GM10266 (cell line): Measurements from ENCODE around the gene TTLL1.

Experiments
- DNase-seq: peaks from one replicate; pipeline ENCODE4 v3.0.0; 2012; ENCODE audit errors: extremely low spot score
- TF ChIP-seq, protein P1 (sequence below): IDR thresholded peaks from 2 replicates; pipeline ENCODE4 v1.5.1; 2012; ENCODE audit warnings: mild to moderate bottlenecking, low read depth; ENCODE audit not compliant: control insufficient read depth, insufficient read depth; ENCODE audit errors: missing control alignments

The TTLL1 gene

DNA sequence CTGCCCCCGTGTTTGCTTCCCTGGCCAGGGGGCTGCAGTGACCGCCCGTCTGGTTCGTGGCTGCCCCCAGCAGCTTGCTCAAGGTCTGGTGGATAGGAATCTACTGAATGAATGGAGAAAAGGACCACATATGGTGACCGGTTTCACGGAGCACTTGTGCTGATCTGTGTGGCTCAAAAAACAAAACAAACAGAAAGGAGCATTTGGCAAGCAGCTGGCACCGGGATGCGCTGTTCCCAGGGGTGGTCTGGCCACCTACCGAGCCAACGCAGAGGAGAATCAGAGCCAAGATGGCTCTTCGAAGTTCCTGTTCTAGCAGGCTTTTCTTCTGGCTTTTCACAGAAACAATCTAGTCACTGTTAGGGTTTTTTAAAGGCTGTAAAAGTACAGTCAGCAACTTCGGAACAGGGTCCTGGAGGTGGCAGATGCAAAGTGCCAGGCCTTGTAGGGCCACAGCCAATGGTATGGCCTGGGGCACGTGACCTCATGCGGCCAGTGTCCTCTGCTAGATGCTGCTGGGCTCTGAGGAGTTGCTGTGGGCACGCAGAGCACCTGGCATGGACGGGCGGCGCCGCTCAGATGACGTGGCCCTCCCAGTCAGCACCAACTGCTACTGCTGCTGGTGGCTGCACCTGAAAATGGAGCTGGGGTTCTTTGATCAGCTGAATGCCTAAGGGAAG lies 47.0 kb downstream of the TTLL1 start:
- no peak for DNase-seq
- TF ChIP-seq, protein P1, sequence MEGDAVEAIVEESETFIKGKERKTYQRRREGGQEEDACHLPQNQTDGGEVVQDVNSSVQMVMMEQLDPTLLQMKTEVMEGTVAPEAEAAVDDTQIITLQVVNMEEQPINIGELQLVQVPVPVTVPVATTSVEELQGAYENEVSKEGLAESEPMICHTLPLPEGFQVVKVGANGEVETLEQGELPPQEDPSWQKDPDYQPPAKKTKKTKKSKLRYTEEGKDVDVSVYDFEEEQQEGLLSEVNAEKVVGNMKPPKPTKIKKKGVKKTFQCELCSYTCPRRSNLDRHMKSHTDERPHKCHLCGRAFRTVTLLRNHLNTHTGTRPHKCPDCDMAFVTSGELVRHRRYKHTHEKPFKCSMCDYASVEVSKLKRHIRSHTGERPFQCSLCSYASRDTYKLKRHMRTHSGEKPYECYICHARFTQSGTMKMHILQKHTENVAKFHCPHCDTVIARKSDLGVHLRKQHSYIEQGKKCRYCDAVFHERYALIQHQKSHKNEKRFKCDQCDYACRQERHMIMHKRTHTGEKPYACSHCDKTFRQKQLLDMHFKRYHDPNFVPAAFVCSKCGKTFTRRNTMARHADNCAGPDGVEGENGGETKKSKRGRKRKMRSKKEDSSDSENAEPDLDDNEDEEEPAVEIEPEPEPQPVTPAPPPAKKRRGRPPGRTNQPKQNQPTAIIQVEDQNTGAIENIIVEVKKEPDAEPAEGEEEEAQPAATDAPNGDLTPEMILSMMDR = no peak

DNA sequence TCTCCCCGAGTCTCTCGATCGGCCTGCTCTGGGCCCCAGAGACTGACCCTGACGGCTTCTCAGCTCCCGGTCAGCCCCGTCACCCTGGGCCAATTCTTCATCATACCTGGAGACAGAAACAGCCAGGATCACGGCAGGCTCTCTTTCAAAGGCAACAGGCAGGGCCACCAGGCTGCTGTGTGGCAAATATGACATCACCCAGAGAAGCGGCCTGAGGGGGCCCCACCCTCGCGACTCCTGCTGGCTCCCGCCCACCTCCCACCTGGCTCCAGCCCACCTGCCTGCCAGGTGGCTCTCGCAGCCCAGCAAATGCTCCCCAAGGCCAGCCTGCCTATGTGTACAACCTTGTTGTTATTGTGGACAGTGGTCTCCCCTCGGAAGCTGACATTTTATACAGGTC lies 49.4 kb downstream of the TTLL1 start:
- TF ChIP-seq, protein P1 = no peak
- DNase-seq = no peak

DNA sequence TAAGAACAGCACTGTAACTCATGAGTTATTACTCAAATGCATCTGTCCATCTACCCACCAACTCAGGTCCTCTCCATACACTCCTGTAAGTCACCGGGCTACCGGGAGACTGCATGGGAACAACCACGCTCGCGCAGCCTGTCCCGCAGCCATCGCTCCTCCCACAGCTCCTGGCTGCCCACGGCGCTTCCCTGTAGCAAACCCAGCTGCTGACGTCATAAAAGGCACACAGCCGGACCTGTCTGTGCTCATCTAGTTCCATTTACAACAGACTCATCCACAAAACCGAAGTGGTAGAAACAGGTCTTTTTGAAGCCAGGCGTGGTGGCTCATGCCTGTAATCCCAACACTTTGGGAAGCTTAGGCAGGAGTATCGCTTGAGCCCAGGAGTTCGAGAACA lies 50.9 kb downstream of the TTLL1 start:
- TF ChIP-seq, protein P1 = no peak
- no peak for DNase-seq

DNA sequence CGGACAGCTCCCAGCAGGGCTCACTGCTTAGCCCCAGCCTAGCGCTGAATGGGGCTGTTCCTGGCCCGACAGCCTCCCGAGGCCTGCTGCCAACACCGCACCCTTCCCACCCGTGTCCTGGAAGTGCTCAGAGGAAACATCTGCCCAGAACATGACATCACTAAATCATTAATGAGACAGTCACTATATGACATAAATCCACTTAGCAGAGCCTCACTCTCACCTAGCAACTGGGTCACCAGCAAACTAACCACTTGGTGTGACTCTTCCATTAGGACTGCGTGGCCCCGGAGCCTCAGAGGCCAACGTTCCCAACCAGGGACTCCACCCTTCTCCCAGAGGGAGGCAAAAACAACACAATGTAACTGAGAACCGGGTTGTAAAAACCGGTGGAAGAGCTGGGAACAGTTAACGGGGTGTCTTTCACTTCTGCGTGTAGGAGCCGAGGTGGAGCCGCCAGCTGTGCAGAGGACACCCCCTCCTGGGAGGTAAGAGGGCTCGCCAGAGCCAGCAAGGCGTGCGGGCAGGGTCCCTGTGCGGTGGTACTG lies 52.8 kb downstream of the TTLL1 start:
- no peak for DNase-seq
- TF ChIP-seq, protein P1 = no peak

DNA sequence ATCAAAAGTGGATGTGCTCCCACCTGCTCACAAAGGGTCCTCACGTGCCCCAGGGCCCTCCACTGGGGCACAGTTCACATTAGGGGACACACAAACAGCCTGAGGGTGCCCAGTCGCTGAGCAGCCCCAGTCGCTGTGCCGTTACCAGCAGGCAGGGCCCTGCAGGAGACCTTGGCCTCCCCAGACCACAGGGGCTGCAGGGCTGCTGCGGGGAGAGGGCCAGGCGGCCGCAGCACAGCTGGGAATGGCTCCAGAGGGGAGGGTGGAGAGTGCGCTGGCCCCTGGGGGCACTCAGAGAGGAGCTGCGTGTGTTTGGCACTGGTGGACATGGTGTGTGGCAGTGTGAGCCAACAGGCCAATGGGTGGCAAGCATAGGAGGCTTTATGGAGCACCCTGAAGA lies 53.9 kb downstream of the TTLL1 start:
- TF ChIP-seq, protein P1 = no peak
- no peak for DNase-seq

DNA sequence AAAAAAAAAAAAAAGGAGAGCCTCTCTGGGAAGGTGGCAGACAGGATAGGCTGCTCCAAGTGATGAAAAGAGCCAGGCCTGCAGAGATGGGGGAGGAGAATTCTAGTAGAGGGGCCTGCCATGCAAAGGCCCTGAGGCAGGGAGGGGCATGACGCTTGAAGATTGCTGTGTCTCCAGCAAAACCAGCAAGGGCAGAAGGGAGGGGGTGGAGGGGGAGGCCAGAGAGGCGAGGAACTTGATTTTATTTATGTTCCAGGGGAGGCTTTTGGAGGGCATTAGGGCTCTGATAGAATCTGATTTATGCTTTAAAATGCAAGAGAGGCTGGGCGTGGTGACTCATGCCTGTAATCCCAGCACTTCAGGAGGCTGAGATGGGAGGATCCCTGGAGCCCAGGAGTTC lies 57.6 kb downstream of the TTLL1 start:
- TF ChIP-seq, protein P1 = no peak
- no peak for DNase-seq

DNA sequence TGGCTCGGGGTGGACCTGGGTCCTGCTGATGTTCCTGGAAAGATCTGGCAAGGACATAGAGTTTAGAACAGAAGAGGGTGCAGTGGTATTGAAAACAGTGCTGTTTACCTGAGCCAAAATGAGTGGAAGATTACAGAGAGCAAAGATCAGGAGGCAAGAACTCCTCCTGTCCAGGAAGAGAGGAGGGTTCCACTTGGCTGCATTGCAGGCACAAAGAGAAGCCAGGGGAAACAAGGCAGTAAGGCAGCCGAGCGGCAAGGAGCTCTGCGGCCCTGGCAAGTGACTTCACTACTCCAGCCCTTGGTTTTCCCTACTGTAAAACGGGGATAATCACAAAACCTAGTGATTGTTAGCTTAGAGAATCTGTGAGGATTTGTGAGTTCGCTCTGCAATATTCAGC lies 70.6 kb downstream of the TTLL1 start:
- no peak for DNase-seq
- TF ChIP-seq, protein P1 = no peak
